Esophagus muscularis mucosa (tissue), 4 donors: Measurements from ENCODE around the gene GPR158. TPM values are rescaled to one million over a fixed set of nuclear protein-coding genes. Genes with fewer than 3 reads are reported as not detected.

ENCODE experiments used
- DNase-seq: peaks from one replicate; pipeline ENCODE4 v3.0.0-alpha.2; 2017; ENCODE audit errors: extremely low spot score
- H3K27ac ChIP-seq, 4 donors: fragments of 200-600 bp; sonication (generic); replicated peaks in 1 of 4; 1 replicate in 3 of 4; 2 replicates in 1 of 4; pipeline ENCODE4 v1.5.1; 2016 to 2019; ENCODE audit warnings: mild to moderate bottlenecking in 1 of 4
- H3K27me3 ChIP-seq, 4 donors: fragments of 200-600 bp; sonication (generic); one replicate each; pipeline versions ENCODE4 v1.5.1 to v1.6.0; 2016 to 2019
- H3K36me3 ChIP-seq, 4 donors: fragments of 200-600 bp; sonication (generic); one replicate each; pipeline ENCODE4 v1.5.1; 2016 to 2019
- H3K4me1 ChIP-seq, 4 donors: fragments of 200-600 bp; sonication (generic); one replicate each; pipeline ENCODE4 v1.5.1; 2016 to 2019
- H3K4me3 ChIP-seq, 4 donors: fragments of 200-600 bp; sonication (generic); 1 replicate in 2 of 4; 2 replicates in 2 of 4; pipeline ENCODE4 v1.5.1; 2016 to 2019; ENCODE audit warnings: mild to moderate bottlenecking in 4 of 4, moderate library complexity in 1 of 4
- H3K9me3 ChIP-seq, 4 donors: fragments of 200-600 bp; sonication (generic); 1 replicate in 3 of 4; 2 replicates in 1 of 4; pipeline ENCODE4 v1.5.1; 2016 to 2019
- EP300 ChIP-seq: sonication (generic); formaldehyde crosslinking; IDR thresholded peaks from one replicate; pipeline ENCODE4 v1.6.1; 2017; ENCODE audit warnings: antibody characterized with exemption
- POLR2A ChIP-seq: fragments of 450-650 bp; IDR thresholded peaks from one replicate; pipeline ENCODE4 v1.6.1; 2017; ENCODE audit warnings: antibody characterized with exemption, moderate library complexity, mild to moderate bottlenecking, low read depth
- POLR2AphosphoS5 ChIP-seq, 2 donors: sonication (generic); formaldehyde crosslinking; IDR thresholded peaks; one replicate each; pipeline ENCODE4 v1.6.1; 2017; ENCODE audit warnings: antibody characterized with exemption in 2 of 2
- WGBS: methylation state at CpG from one replicate; pipeline ENCODE4 v1.1.5; 2018; 5-methylcytosine and 5-hydroxymethylcytosine counted together
- intact Hi-C: fragments of 100-400 bp; cut with DNase I; formaldehyde crosslinking; loops from one replicate; pipeline ENCODE4 v1.15.1; 2023
- total RNA-seq, 4 donors: library from RNA; depleted of rRNA; stranded (reverse); fragments of >200 nt; gene quantifications; one replicate each; pipeline versions ENCODE4 v1.1.0 to v1.2.1, GENCODE V29; 2016
- TF ChIP-seq, protein P1 (sequence below), 3 experiments: fragments of 200-600 bp in 2 of 3; fragments of 450-650 bp in 1 of 3; sonication (generic) in 2 of 3; IDR thresholded peaks; one replicate each; pipeline ENCODE4 v1.5.1; 2017 to 2019; ENCODE audit warnings: antibody characterized with exemption in 3 of 3, mild to moderate bottlenecking in 2 of 3, moderate library complexity in 1 of 3

GPR158 gene
- total RNA-seq, 4 donors from 2014 or later, result under 0.01 to 0.50 (median 0.13) TPM

DNA sequence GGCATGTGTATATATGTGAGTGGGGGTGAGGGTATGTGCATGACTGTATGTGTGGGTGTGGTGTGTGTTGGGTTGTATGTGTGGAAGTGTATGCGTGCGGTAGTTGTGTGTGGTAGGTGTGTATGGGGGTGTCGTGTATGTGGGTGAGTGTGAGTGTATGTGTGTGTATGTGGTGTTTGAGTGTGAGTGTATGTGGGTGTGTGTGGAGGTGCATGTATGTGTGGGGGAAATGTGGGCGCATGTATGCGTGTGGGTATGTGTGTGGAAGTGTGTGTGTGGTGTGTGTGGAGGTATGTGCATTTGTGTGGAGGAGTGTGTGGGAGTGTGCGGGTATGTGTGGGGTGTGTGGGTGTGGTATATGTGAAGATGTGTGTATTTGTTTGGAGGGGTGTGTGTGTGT is 269.5 kb downstream of the GPR158 start:
- no peaks in the 10 kb centered on the region for H3K4me1 ChIP-seq
- no peaks in the 10 kb centered on the region for H3K9me3 ChIP-seq
- intact Hi-C loops, result no loop called here
- DNase-seq, result no peak
- H3K27me3 ChIP-seq, result no peaks in the 10 kb centered on the region
- no peaks in the 10 kb centered on the region for H3K36me3 ChIP-seq
- TF ChIP-seq, protein P1, sequence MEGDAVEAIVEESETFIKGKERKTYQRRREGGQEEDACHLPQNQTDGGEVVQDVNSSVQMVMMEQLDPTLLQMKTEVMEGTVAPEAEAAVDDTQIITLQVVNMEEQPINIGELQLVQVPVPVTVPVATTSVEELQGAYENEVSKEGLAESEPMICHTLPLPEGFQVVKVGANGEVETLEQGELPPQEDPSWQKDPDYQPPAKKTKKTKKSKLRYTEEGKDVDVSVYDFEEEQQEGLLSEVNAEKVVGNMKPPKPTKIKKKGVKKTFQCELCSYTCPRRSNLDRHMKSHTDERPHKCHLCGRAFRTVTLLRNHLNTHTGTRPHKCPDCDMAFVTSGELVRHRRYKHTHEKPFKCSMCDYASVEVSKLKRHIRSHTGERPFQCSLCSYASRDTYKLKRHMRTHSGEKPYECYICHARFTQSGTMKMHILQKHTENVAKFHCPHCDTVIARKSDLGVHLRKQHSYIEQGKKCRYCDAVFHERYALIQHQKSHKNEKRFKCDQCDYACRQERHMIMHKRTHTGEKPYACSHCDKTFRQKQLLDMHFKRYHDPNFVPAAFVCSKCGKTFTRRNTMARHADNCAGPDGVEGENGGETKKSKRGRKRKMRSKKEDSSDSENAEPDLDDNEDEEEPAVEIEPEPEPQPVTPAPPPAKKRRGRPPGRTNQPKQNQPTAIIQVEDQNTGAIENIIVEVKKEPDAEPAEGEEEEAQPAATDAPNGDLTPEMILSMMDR (IDR thresholded peaks at IDR 0.05), result no peak
- TF ChIP-seq POLR2AphosphoS5 (IDR thresholded peaks at IDR 0.05) (no peak), POLR2A (no peak), EP300 (no peak)
- no peak overlapping the region for H3K4me3 ChIP-seq
- no peak overlapping the region for H3K27ac ChIP-seq
- WGBS, result 85% methylated on average over 6 of the region's 6 CpGs

DNA sequence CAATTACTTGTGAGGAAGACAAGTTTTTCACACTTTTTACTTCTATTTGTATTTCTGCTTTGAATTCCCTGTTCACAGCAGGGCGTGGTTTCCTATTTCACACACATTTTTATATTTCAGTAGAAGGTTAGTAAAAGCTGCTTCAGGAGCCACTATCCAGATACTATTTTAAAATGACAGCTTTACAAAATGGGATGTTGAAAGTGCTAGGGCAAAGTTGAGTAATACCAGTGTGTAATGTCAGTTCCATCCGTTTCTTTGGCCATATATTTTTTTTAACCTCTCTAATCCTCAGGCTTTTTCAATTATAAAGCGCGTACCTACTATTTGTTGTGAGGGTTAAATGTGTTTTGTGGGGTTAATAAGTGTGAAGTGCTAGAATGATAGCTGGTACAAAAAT is 276.6 kb downstream of the GPR158 start:
- DNase-seq, result no peak
- TF ChIP-seq POLR2AphosphoS5 (IDR thresholded peaks at IDR 0.05) (no peak), EP300 (no peak), POLR2A (no peak)
- TF ChIP-seq, protein P1 (IDR thresholded peaks at IDR 0.05), result no peak
- Histone ChIP-seq H3K4me1 (no peaks in the 10 kb centered on the region), H3K9me3 (peaks cover 0 to 17% (median 9%) of the 10 kb centered on the region in 4 donors), H3K27ac (no peak overlapping the region), H3K27me3 (no peaks in the 10 kb centered on the region), H3K36me3 (no peaks in the 10 kb centered on the region), H3K4me3 (no peak overlapping the region)
- 76% methylated on average over 4 of the region's 4 CpGs for WGBS
- intact Hi-C loops, result no loop called here

DNA sequence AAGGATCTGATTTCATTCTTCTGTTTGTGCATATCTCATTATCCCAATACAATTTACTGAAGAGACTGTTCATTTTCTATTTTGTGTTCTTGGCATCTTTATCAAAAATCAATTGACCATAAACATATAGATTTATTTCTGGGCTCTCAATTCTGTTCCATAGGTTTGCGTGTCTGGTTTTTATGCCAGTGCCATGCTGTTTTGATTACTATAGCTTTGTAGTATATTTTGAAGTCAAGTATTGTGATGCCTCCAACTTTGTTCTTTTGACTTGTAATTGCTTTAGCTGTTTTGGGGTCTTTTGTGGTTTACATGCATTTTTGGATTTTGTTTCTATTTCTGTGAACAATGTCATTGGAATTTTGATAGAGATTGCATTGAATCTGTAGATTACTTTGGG is 278.8 kb downstream of the GPR158 start:
- TF ChIP-seq EP300, result no peak
- TF ChIP-seq, protein P1 (IDR thresholded peaks at IDR 0.05), result no peak
- no peak for TF ChIP-seq POLR2A
- no peak for TF ChIP-seq POLR2AphosphoS5 (IDR thresholded peaks at IDR 0.05)
- Histone ChIP-seq H3K4me1 (no peaks in the 10 kb centered on the region), H3K27ac (no peak overlapping the region), H3K36me3 (no peaks in the 10 kb centered on the region), H3K27me3 (no peaks in the 10 kb centered on the region), H3K9me3 (peaks cover 0 to 17% (median 9%) of the 10 kb centered on the region in 4 donors), H3K4me3 (no peak overlapping the region)
- no peak for DNase-seq
- intact Hi-C loops, result no loop called here
- 46% methylated on average over 1 of the region's 1 CpG for WGBS

DNA sequence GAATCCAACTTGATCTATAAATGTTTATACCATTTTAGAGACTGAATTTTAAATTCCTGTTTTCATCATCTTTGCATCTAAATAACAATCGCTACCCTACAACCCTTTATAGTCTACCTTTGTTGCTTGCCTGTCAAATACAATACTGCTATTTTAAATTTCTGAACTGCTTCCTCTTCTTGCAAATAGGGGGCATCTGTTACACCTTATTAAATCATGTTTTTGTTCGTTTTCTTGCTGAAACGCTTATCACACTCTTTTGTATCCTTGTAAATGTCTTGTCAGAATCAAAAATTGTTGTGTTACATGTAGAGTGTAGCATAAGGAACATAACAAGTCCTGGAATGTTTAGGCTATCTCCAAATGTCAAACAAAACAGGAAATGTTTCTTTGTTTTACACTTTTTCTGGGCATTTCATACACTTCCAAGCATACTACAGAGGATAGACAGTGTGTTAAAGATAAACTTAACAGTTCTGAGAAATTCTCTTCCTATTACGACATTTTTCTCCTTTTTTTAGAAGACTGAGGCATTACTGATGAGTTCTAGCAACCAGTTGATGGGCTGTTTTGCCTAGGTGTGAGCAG is 281.3 kb downstream of the GPR158 start:
- Histone ChIP-seq H3K9me3 (peaks cover 0 to 17% (median 9%) of the 10 kb centered on the region in 4 donors), H3K27me3 (no peaks in the 10 kb centered on the region), H3K27ac (no peak overlapping the region), H3K4me3 (no peak overlapping the region), H3K4me1 (no peaks in the 10 kb centered on the region), H3K36me3 (no peaks in the 10 kb centered on the region)
- WGBS, result 27% methylated on average over 4 of the region's 4 CpGs
- DNase-seq, result no peak
- TF ChIP-seq, protein P1 (IDR thresholded peaks at IDR 0.05), result no peak
- no peak for TF ChIP-seq POLR2AphosphoS5 (IDR thresholded peaks at IDR 0.05)
- no peak for TF ChIP-seq POLR2A
- TF ChIP-seq EP300, result no peak
- intact Hi-C loops, result no loop called here

DNA sequence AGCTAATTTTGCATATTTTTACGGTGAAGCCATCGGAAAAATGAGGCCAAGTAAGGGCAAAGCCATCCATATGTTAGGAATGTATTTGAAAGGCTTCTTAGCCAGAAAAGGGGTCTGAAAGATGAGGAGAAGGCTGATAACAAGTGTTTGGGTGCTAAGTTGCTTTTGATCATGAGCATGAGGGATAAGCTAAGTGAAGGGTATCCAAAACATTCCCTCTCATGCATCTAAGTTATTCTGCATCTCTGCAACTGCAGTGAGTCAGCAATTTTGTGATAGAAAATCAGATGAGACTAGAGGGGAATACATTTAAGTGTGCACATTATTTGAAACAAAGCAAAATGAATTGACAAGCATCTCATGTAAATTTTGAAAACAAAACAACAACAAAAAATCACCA is 282.8 kb downstream of the GPR158 start:
- DNase-seq, result no peak
- no peak overlapping the region for H3K4me3 ChIP-seq
- H3K27me3 ChIP-seq, result no peaks in the 10 kb centered on the region
- peaks cover 0 to 13% (median 9%) of the 10 kb centered on the region in 4 donors for H3K9me3 ChIP-seq
- WGBS, result 61% methylated on average over 2 of the region's 2 CpGs
- intact Hi-C loops, result no loop called here
- H3K36me3 ChIP-seq, result no peaks in the 10 kb centered on the region
- H3K4me1 ChIP-seq, result no peaks in the 10 kb centered on the region
- no peak overlapping the region for H3K27ac ChIP-seq
- TF ChIP-seq POLR2AphosphoS5 (IDR thresholded peaks at IDR 0.05), result no peak
- no peak for TF ChIP-seq EP300
